Spleen (tissue), 11 donors: Measurements from ENCODE around the gene RSPH1. TPM values are rescaled to one million over a fixed set of nuclear protein-coding genes. Genes with fewer than 3 reads are reported as not detected.

Experiments used
- DNase-seq: peaks from one replicate; pipeline ENCODE4 v3.0.0-alpha.2; 2020
- H3K27ac ChIP-seq, 8 donors: fragments of 200-600 bp; sonication (generic) in 7 of 8; 1 replicate in 4 of 8; 2 replicates in 4 of 8; pipeline versions ENCODE4 v1.5.0 to v1.8.0; 2016 to 2021; ENCODE audit warnings: inconsistent platforms in 4 of 8, mild to moderate bottlenecking in 4 of 8, moderate library complexity in 1 of 8
- H3K27me3 ChIP-seq, 7 donors: fragments of 200-600 bp; sonication (generic) in 6 of 7; replicated peaks in 1 of 7; 1 replicate in 4 of 7; 2 replicates in 3 of 7; pipeline versions ENCODE4 v1.5.0 to v1.8.0; 2016 to 2021; ENCODE audit warnings: inconsistent platforms in 3 of 7, mild to moderate bottlenecking in 1 of 7
- H3K36me3 ChIP-seq, 6 donors: fragments of 200-600 bp; sonication (generic) in 5 of 6; 1 replicate in 4 of 6; 2 replicates in 2 of 6; pipeline versions ENCODE4 v1.5.0 to v1.8.0; 2016 to 2021; ENCODE audit warnings: inconsistent platforms in 2 of 6
- H3K4me1 ChIP-seq, 6 donors: fragments of 200-600 bp; sonication (generic) in 5 of 6; 1 replicate in 3 of 6; 2 replicates in 3 of 6; pipeline versions ENCODE4 v1.5.0 to v1.8.0; 2016 to 2021; ENCODE audit warnings: inconsistent platforms in 3 of 6
- H3K4me3 ChIP-seq, 8 donors: fragments of 200-600 bp; sonication (generic) in 7 of 8; 1 replicate in 4 of 8; 2 replicates in 4 of 8; pipeline versions ENCODE4 v1.5.0 to v1.8.0; 2016 to 2021; ENCODE audit warnings: inconsistent platforms in 4 of 8, mild to moderate bottlenecking in 4 of 8, moderate library complexity in 2 of 8
- H3K9me3 ChIP-seq, 8 donors: fragments of 200-600 bp; sonication (generic) in 7 of 8; 1 replicate in 4 of 8; 2 replicates in 4 of 8; pipeline versions ENCODE4 v1.5.0 to v1.8.0; 2016 to 2021; ENCODE audit warnings: inconsistent platforms in 4 of 8
- CTCF ChIP-seq, 11 experiments: fragments of 200-600 bp in 7 of 11; fragments of 450-650 bp in 4 of 11; sonication (generic) in 4 of 11; IDR thresholded peaks in 8 of 11; conservative IDR thresholded peaks in 3 of 11; 1 replicate in 7 of 11; 2 replicates in 4 of 11; pipeline versions ENCODE4 v1.4.0 to v1.8.0; 2016 to 2021; ENCODE audit warnings: antibody characterized with exemption in 11 of 11, inconsistent platforms in 4 of 11, mild to moderate bottlenecking in 1 of 11
- POLR2A ChIP-seq, 3 donors: fragments of 450-650 bp; IDR thresholded peaks; one replicate each; pipeline ENCODE4 v1.5.1; 2017; ENCODE audit warnings: antibody characterized with exemption in 3 of 3, mild to moderate bottlenecking in 1 of 3
- POLR2AphosphoS5 ChIP-seq, 3 donors: sonication (generic); formaldehyde crosslinking; IDR thresholded peaks; one replicate each; pipeline ENCODE4 v1.5.1; 2017; ENCODE audit warnings: antibody characterized with exemption in 3 of 3
- WGBS, 5 donors: extraction: QIAGEN DNeasy Blood & Tissue Kit in 3 of 5; methylation state at CpG; one replicate each; pipeline versions ENCODE4 v1.1.5 to v1.1.7; 2013 to 2018; 5-methylcytosine and 5-hydroxymethylcytosine counted together
- intact Hi-C: fragments of 100-400 bp; cut with DNase I; formaldehyde crosslinking; loops from one replicate; pipeline ENCODE4 v1.15.0; 2023; ENCODE audit warnings: low total_unique reads
- polyA plus RNA-seq, 3 donors: library from polyadenylated mRNA; stranded (reverse); fragments of 200-250 nt; gene quantifications; one replicate each; pipeline ENCODE4 v1.2.1, GENCODE V29; 2013
- total RNA-seq, 7 donors: library from RNA; depleted of rRNA in 3 of 7; stranded (reverse); fragments of >200 nt in 3 of 7; fragmentation: NEBNext Ultra II Directional in 4 of 7; extraction: Animal tissue kit (Norgen Biotek cat#: 25700) in 4 of 7; gene quantifications; one replicate each; pipeline versions ENCODE4 v1.1.0 to v1.2.1, GENCODE V29; 2016 to 2021
- donor health status: healthy with polysubstance abuse.
- donor health status: DM: no; HTN: no; CAD: no; lungs with moderate emphysema.
- donor health status: DM: no; HTN: no; CAD: no.
- donor health status: Bipolar disorder and iron deficiency.
- donor health status: healthy.
- donor health status: DM: no; HTN: no; CAD: no.
- donor health status: DM: yes; HTN: yes; CAD: no.

Gene RSPH1
- total and polyA plus RNA-seq, 10 donors = 0.10 to 0.35 (median 0.26) TPM; not detected in 5

DNA sequence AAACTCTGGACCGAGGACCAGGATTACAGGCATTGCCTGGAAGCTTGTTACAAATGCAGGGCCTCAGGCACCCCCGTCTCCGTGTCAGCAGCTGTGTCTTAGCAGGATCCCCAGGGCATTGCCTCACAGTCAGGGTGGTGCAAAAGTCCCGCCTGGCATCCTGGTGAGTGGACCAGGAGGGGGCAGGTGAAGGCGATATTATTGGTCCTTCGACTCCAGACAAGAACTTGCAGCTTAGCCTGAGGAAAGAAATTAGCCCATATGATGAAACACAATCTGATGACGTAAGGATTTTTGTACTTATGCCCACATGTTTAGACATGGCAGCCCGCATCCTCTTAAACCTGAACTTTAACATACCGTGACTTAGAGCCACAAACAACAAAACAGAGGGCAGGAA is 40.8 kb downstream of the RSPH1 start:
- intact Hi-C loops = no loop called here
- TF ChIP-seq POLR2A (IDR thresholded peaks at IDR 0.05) = no peak
- peaks cover 0 to 31% (median 18%) of the 10 kb centered on the region in 6 donors for H3K4me1 ChIP-seq
- peaks cover 0 to 12% (median 0%) of the 10 kb centered on the region in 7 donors for H3K27me3 ChIP-seq
- peak; percentile 71 for DNase-seq
- H3K9me3 ChIP-seq = no peaks in the 10 kb centered on the region
- 42 to 78% (median 60%) methylated on average over 9 of the region's 9 CpGs for WGBS, 5 donors
- no peak overlapping the region for H3K27ac ChIP-seq
- H3K4me3 ChIP-seq = no peak overlapping the region
- H3K36me3 ChIP-seq = no peaks in the 10 kb centered on the region

DNA sequence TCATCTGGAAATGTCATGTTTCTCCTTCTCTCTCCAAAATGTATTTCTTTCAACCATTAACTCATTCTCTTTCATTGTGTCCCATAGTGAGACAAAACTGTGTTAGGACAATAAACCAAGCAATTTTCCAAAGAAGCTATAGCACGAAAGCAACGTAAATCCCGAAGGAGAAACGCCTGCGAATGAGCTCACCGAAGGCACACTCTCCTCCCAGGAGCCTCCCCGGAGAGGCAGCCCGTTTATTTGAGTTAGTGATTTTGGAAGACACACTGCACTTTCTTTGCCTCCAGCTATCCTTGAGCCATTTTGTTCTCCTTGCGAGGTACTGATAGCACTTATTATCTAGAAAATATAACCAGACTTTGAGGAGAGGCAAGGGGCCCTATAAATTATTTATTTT is 41.2 kb downstream of the RSPH1 start:
- peaks cover 0 to 31% (median 20%) of the 10 kb centered on the region in 6 donors for H3K4me1 ChIP-seq
- 82 to 91% (median 86%) methylated on average over 9 of the region's 9 CpGs for WGBS, 5 donors
- H3K36me3 ChIP-seq = no peaks in the 10 kb centered on the region
- intact Hi-C loops = no loop called here
- H3K27ac ChIP-seq = no peak overlapping the region
- H3K27me3 ChIP-seq = peaks cover 0 to 12% (median 0%) of the 10 kb centered on the region in 7 donors
- DNase-seq = no peak
- H3K4me3 ChIP-seq = no peak overlapping the region
- H3K9me3 ChIP-seq = no peaks in the 10 kb centered on the region
- TF ChIP-seq POLR2A (IDR thresholded peaks at IDR 0.05) (no peak), POLR2AphosphoS5 (IDR thresholded peaks at IDR 0.05) (no peak), CTCF (IDR thresholded peaks at IDR 0.05 in 8 of 11, conservative IDR thresholded peaks at IDR 0.05 in 3 of 11) (no peak)

GRCh38 chr21:42453986-42454570 is 41.9 kb downstream of the RSPH1 start:
- Histone ChIP-seq H3K4me3 (no peak overlapping the region), H3K27me3 (peaks cover 0 to 12% (median 0%) of the 10 kb centered on the region in 7 donors), H3K4me1 (peaks cover 0 to 34% (median 21%) of the 10 kb centered on the region in 6 donors), H3K9me3 (no peaks in the 10 kb centered on the region), H3K27ac (no peak overlapping the region), H3K36me3 (no peaks in the 10 kb centered on the region)
- intact Hi-C loops = no loop called here
- DNase-seq = peak; percentile 67
- 74 to 83% (median 81%) methylated on average over 16 to 19 of the region's 19 CpGs for whole genome bisulfite sequencing, 5 donors
- TF ChIP-seq CTCF (IDR thresholded peaks at IDR 0.05 in 8 of 11, conservative IDR thresholded peaks at IDR 0.05 in 3 of 11) (no peak), POLR2AphosphoS5 (IDR thresholded peaks at IDR 0.05) (no peak), POLR2A (IDR thresholded peaks at IDR 0.05) (no peak)

- TF ChIP-seq CTCF (IDR thresholded peaks at IDR 0.05 in 8 of 11, conservative IDR thresholded peaks at IDR 0.05 in 3 of 11) (no peak), POLR2AphosphoS5 (IDR thresholded peaks at IDR 0.05) (peak in 2 of 3 donors; percentile 28 to 41)
- intact Hi-C loops = no loop called here
- Histone ChIP-seq H3K4me3 (no peak overlapping the region), H3K9me3 (no peaks in the 10 kb centered on the region), H3K36me3 (no peaks in the 10 kb centered on the region), H3K27ac (no peak overlapping the region), H3K27me3 (peaks cover 0 to 12% (median 0%) of the 10 kb centered on the region in 7 donors), H3K4me1 (peaks cover 0 to 34% (median 21%) of the 10 kb centered on the region in 6 donors)
- 48 to 54% (median 50%) methylated on average over 17 to 18 of the region's 18 CpGs for WGBS, 5 donors
- DNase-seq = peak; percentile 75
Observed at GRCh38 chr21:42453224-42453985, 42.6 kb downstream of the RSPH1 start.
